ENCODE results near the gene LRRN2. TPM values are rescaled to one million over a fixed set of nuclear protein-coding genes. Genes with fewer than 3 reads are reported as not detected.
A peak's percentile ranks its signal among the peaks of the same experiment; 100 is the strongest.

Gene LRRN2
- total and polyA plus RNA-seq, 9 of the 15 experiments (the other 6 are each of a cell fraction or from before 2014, with no cell fraction given): 0.05 TPM; not detected in 8

DNA sequence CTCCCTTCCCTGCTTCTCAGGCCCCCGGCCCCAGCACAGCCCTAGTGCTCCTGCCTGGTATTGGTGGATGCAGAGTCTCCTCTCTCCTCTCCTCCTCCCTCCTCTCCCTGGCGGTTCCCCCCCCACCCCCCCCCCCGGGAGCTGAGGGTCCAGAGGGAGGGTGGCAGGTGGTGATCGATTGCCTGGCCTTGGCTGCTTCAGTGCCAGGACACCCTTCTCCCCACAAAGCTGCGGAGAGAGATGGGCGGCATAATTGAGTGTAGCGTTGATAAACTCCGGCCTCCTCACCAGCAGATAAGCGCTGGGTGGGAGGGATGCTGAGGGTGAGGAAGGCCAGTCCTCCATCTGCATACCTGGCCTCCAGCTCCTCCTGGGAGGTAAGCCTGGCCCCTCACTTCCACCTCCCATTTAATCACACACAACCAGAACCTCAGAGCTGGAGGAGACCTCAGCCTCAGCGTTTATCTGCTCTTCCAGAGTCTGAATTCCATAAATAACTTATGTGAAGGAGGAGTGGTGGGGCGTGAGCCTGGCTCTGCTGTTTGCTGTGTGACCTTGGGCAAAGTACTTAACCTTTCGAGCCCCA is 60.8 kb downstream of the LRRN2 start (continued):
- TF ChIP-seq CXXC5 (CRISPR knock-in tag; IDR thresholded peaks at IDR 0.05) (0 out of 2 replicates have a peak, but pooled peaks have one; percentile 11), ESRRA (IDR thresholded peaks at IDR 0.05; ENCODE audit: borderline replicate concordance, low read depth) (peak; percentile 78), ASH1L (IDR thresholded peaks at IDR 0.05; ENCODE audit: borderline replicate concordance, low read depth, partially characterized antibody) (no peak), MAZ (CRISPR knock-in tag; conservative IDR thresholded peaks at IDR 0.05 in 1 of 2, IDR thresholded peaks at IDR 0.05 in 1 of 2) (no peak), CREB1 (IDR thresholded peaks at IDR 0.05) (no peak; the same call in 1 of the 2 replicates), CREB1 (CRISPR knock-in tag; IDR thresholded peaks at IDR 0.05) (no peak), ZNF780A (CRISPR knock-in tag; IDR thresholded peaks at IDR 0.05) (no peak), MAFG (tag; conservative IDR thresholded peaks at IDR 0.05) (no peak), RBM25 (IDR thresholded peaks at IDR 0.05; ENCODE audit: low read depth, low read length, severe bottlenecking) (no peak), CHD4 (IDR thresholded peaks at IDR 0.05; ENCODE audit: insufficient read depth, insufficient replicate concordance, low read depth, low read length, poor library complexity, severe bottlenecking) (no peak), CC2D1A (IDR thresholded peaks at IDR 0.05) (no peak), ZNF589 (CRISPR knock-in tag; IDR thresholded peaks at IDR 0.05; ENCODE audit: low read depth) (no peak), HMGN3 (IDR thresholded peaks at IDR 0.05; ENCODE audit: borderline replicate concordance, extremely low read depth, insufficient read length, low read depth, low read length) (peak; percentile 47), ZNF445 (CRISPR knock-in tag; IDR thresholded peaks at IDR 0.05; ENCODE audit: low read depth) (no peak), NR2F6 (CRISPR knock-in tag; IDR thresholded peaks at IDR 0.05) (no peak), ZNF3 (CRISPR knock-in tag; IDR thresholded peaks at IDR 0.05) (no peak), CBX8 (IDR thresholded peaks at IDR 0.05; ENCODE audit: borderline replicate concordance, extremely low read depth, low read depth, low read length, poor library complexity, severe bottlenecking) (no peak), RFX7 (CRISPR knock-in tag; IDR thresholded peaks at IDR 0.05) (no peak), SRSF3 (IDR thresholded peaks at IDR 0.05; ENCODE audit: insufficient read depth, low read length) (no peak), RUNX1 (IDR thresholded peaks at IDR 0.05; ENCODE audit: low read depth) (no peak), SMARCE1 (IDR thresholded peaks at IDR 0.05) (no peak), SOX6 (IDR thresholded peaks at IDR 0.05) (peak; percentile 67), POLR2G (IDR thresholded peaks at IDR 0.05; ENCODE audit: low read depth, low read length) (no peak), ZSCAN29 (IDR thresholded peaks at IDR 0.05) (no peak)
- TF ChIP-seq, protein P1, sequence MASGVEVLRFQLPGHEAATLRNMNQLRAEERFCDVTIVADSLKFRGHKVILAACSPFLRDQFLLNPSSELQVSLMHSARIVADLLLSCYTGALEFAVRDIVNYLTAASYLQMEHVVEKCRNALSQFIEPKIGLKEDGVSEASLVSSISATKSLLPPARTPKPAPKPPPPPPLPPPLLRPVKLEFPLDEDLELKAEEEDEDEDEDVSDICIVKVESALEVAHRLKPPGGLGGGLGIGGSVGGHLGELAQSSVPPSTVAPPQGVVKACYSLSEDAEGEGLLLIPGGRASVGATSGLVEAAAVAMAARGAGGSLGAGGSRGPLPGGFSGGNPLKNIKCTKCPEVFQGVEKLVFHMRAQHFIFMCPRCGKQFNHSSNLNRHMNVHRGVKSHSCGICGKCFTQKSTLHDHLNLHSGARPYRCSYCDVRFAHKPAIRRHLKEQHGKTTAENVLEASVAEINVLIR (CRISPR knock-in tag; IDR thresholded peaks at IDR 0.05): no peak
- TF ChIP-seq, protein P2, sequence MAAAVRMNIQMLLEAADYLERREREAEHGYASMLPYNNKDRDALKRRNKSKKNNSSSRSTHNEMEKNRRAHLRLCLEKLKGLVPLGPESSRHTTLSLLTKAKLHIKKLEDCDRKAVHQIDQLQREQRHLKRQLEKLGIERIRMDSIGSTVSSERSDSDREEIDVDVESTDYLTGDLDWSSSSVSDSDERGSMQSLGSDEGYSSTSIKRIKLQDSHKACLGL (CRISPR knock-in tag; IDR thresholded peaks at IDR 0.05; ENCODE audit: borderline replicate concordance, poor library complexity, severe bottlenecking): no peak
- TF ChIP-seq, protein P3, sequence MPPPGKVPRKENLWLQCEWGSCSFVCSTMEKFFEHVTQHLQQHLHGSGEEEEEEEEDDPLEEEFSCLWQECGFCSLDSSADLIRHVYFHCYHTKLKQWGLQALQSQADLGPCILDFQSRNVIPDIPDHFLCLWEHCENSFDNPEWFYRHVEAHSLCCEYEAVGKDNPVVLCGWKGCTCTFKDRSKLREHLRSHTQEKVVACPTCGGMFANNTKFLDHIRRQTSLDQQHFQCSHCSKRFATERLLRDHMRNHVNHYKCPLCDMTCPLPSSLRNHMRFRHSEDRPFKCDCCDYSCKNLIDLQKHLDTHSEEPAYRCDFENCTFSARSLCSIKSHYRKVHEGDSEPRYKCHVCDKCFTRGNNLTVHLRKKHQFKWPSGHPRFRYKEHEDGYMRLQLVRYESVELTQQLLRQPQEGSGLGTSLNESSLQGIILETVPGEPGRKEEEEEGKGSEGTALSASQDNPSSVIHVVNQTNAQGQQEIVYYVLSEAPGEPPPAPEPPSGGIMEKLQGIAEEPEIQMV (tag; conservative IDR thresholded peaks at IDR 0.05; ENCODE audit: low read depth): no peak

All from K562 (cell line).